H1 (cell line): ENCODE measurements around the gene SLC6A12.

ENCODE experiments used
- KDM4A ChIP-seq: IDR thresholded peaks from one replicate; pipeline ENCODE4 v1.7.1; 2012; ENCODE audit warnings: low read depth, mild to moderate bottlenecking, moderate library complexity, low read length, inconsistent platforms; ENCODE audit not compliant: severe bottlenecking
- POLR2A ChIP-seq, 2 experiments: IDR thresholded peaks; 1 replicate in 1 of 2; 2 replicates in 1 of 2; pipeline ENCODE4 v1.6.1; 2011; ENCODE audit warnings: low read depth in 2 of 2, low read length in 2 of 2, mild to moderate bottlenecking in 2 of 2; ENCODE audit errors: control extremely low read depth in 1 of 2
- POLR2AphosphoS5 ChIP-seq: IDR thresholded peaks from 2 replicates; pipeline ENCODE4 v1.6.1; 2011; ENCODE audit warnings: low read depth, low read length
- RAD21 ChIP-seq, 2 experiments: IDR thresholded peaks in 1 of 2; conservative IDR thresholded peaks in 1 of 2; 2 replicates each; pipeline ENCODE4 v1.6.1; 2011; ENCODE audit warnings: low read depth in 2 of 2, low read length in 2 of 2, improper control_type of control experiment in 1 of 2, inconsistent platforms in 1 of 2, mild to moderate bottlenecking in 1 of 2, moderate library complexity in 1 of 2
- SAP30 ChIP-seq: fragments of 300-600 bp; sonication (generic); IDR thresholded peaks from 2 replicates; pipeline ENCODE4 v1.7.1; 2012; ENCODE audit warnings: low read length, moderate library complexity, mild to moderate bottlenecking, inconsistent platforms; ENCODE audit not compliant: insufficient read depth, insufficient replicate concordance
- SRF ChIP-seq: IDR thresholded peaks from 2 replicates; pipeline ENCODE4 v1.6.1; 2011; ENCODE audit warnings: mild to moderate bottlenecking, low read depth, low read length, moderate library complexity
- YY1 ChIP-seq: IDR thresholded peaks from 2 replicates; pipeline ENCODE4 v1.6.1; 2011; ENCODE audit warnings: low read depth, mild to moderate bottlenecking, low read length
- TF ChIP-seq, protein P1 (sequence below), 3 experiments: IDR thresholded peaks; 1 replicate in 2 of 3; 2 replicates in 1 of 3; pipeline versions ENCODE4 v1.5.1 to v1.6.1; 2011; ENCODE audit warnings: low read length in 3 of 3, mild to moderate bottlenecking in 3 of 3, inconsistent platforms in 2 of 3, low read depth in 1 of 3, moderate library complexity in 1 of 3; ENCODE audit not compliant: insufficient read depth in 1 of 3; ENCODE audit errors: control extremely low read depth in 1 of 3
- TF ChIP-seq, protein P2 (sequence below): IDR thresholded peaks from 2 replicates; pipeline ENCODE4 v1.6.1; 2011; ENCODE audit warnings: low read length, improper control_type of control experiment

DNA sequence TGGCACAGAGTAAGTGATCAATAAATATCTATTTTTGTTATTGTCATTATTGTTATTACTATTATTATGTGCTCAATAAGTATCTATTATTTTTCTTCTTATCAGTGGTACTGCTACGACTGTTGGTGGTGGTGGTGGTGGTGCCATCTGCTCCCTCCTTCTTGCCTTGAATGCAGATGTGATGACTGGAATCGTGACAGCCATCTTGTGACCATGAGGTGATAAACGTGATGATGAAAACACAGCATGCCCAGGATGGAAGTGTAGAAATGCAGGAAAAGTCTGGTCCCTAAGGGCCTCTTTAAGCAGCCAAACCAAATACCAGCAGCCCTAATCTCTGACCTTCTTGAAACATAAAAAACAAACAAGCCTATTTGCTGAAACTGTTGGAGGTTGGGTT is 22.4 kb downstream of the SLC6A12 start:
- TF ChIP-seq YY1 = no peak
- no peak for TF ChIP-seq POLR2A (IDR thresholded peaks at IDR 0.05; ENCODE audit: control extremely low read depth in 1 of 2, low read depth in 2 of 2, low read length in 2 of 2)
- TF ChIP-seq, protein P1, sequence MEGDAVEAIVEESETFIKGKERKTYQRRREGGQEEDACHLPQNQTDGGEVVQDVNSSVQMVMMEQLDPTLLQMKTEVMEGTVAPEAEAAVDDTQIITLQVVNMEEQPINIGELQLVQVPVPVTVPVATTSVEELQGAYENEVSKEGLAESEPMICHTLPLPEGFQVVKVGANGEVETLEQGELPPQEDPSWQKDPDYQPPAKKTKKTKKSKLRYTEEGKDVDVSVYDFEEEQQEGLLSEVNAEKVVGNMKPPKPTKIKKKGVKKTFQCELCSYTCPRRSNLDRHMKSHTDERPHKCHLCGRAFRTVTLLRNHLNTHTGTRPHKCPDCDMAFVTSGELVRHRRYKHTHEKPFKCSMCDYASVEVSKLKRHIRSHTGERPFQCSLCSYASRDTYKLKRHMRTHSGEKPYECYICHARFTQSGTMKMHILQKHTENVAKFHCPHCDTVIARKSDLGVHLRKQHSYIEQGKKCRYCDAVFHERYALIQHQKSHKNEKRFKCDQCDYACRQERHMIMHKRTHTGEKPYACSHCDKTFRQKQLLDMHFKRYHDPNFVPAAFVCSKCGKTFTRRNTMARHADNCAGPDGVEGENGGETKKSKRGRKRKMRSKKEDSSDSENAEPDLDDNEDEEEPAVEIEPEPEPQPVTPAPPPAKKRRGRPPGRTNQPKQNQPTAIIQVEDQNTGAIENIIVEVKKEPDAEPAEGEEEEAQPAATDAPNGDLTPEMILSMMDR (IDR thresholded peaks at IDR 0.05; ENCODE audit: control extremely low read depth in 1 of 3, insufficient read depth in 1 of 3, low read depth in 1 of 3, low read length in 3 of 3) = no peak
- TF ChIP-seq SRF = no peak
- TF ChIP-seq POLR2AphosphoS5 = no peak
- TF ChIP-seq KDM4A = no peak
- TF ChIP-seq, protein P2, sequence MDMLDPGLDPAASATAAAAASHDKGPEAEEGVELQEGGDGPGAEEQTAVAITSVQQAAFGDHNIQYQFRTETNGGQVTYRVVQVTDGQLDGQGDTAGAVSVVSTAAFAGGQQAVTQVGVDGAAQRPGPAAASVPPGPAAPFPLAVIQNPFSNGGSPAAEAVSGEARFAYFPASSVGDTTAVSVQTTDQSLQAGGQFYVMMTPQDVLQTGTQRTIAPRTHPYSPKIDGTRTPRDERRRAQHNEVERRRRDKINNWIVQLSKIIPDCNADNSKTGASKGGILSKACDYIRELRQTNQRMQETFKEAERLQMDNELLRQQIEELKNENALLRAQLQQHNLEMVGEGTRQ = no peak
- no peak for TF ChIP-seq RAD21 (IDR thresholded peaks at IDR 0.05 in 1 of 2, conservative IDR thresholded peaks at IDR 0.05 in 1 of 2; ENCODE audit: low read depth in 2 of 2, low read length in 2 of 2)
- TF ChIP-seq SAP30 = no peak
